Suprapubic skin (tissue), 4 donors: ENCODE measurements around the gene CAMTA1.

Experiments used
- EP300 ChIP-seq: sonication (generic); formaldehyde crosslinking; IDR thresholded peaks from one replicate; pipeline ENCODE4 v1.6.1; 2017; ENCODE audit warnings: antibody characterized with exemption
- POLR2A ChIP-seq, 2 donors: fragments of 450-650 bp; IDR thresholded peaks; one replicate each; pipeline ENCODE4 v1.6.1; 2017; ENCODE audit warnings: antibody characterized with exemption in 2 of 2, mild to moderate bottlenecking in 2 of 2, moderate library complexity in 2 of 2
- POLR2AphosphoS5 ChIP-seq, 3 donors: sonication (generic); formaldehyde crosslinking; IDR thresholded peaks; one replicate each; pipeline ENCODE4 v1.6.1; 2017; ENCODE audit warnings: antibody characterized with exemption in 3 of 3
- TF ChIP-seq, protein P1 (sequence below), 2 donors: fragments of 200-600 bp in 1 of 2; fragments of 450-650 bp in 1 of 2; sonication (generic) in 1 of 2; IDR thresholded peaks; one replicate each; pipeline ENCODE4 v1.5.1; 2016 to 2019; ENCODE audit warnings: antibody characterized with exemption in 2 of 2, mild to moderate bottlenecking in 1 of 2, moderate library complexity in 1 of 2

DNA sequence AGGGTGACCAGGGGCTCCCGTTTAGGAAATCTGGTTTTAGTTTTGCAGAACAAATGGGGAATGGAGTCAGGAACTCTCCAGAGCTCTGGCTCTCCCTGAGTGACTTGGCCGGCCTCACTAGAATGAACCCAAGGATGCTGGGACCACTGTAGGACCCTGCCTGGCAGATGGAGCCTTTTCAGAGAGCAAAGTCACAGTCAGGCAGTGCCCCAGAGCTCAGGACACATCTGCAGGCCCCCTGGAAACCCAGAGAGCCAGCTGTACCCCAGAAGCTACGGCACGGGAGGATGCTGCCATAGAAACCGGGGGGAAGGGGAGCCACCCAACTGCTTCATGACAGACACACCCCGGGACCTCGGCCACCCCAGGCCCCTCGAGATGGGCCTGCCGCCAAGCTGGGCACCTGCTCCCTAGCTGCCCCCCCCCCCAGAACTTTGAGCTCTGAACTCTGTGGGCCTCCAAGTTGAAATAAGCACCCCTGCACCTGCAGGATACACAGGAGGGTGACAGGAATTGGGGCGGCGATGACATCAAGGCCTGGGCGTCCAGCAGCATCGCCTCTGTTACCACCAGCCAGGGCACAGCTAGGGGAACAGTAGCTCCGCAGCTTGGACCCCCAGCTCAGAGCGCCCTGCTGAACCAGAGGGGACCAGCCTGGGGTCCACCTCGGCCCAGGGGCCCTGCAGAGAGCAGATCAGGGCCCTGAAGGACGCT is 894.1 kb downstream of the CAMTA1 start:
- TF ChIP-seq, protein P1, sequence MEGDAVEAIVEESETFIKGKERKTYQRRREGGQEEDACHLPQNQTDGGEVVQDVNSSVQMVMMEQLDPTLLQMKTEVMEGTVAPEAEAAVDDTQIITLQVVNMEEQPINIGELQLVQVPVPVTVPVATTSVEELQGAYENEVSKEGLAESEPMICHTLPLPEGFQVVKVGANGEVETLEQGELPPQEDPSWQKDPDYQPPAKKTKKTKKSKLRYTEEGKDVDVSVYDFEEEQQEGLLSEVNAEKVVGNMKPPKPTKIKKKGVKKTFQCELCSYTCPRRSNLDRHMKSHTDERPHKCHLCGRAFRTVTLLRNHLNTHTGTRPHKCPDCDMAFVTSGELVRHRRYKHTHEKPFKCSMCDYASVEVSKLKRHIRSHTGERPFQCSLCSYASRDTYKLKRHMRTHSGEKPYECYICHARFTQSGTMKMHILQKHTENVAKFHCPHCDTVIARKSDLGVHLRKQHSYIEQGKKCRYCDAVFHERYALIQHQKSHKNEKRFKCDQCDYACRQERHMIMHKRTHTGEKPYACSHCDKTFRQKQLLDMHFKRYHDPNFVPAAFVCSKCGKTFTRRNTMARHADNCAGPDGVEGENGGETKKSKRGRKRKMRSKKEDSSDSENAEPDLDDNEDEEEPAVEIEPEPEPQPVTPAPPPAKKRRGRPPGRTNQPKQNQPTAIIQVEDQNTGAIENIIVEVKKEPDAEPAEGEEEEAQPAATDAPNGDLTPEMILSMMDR (IDR thresholded peaks at IDR 0.05) = no peak
- TF ChIP-seq EP300 = no peak
- no peak for TF ChIP-seq POLR2A (IDR thresholded peaks at IDR 0.05)
- TF ChIP-seq POLR2AphosphoS5 (IDR thresholded peaks at IDR 0.05) = no peak
